K562 (cell line): ENCODE data around the gene FAM50A. TPM values are rescaled to one million over a fixed set of nuclear protein-coding genes. Genes with fewer than 3 reads are reported as not detected.

Experiments
- ADNP ChIP-seq: fragments of 200-800 bp; sonication (Bioruptor generic); IDR thresholded peaks from 2 replicates; pipeline ENCODE4 v1.6.1; 2016; ENCODE audit warnings: missing genetic modification characterization, missing compliant biosample characterization
- ELF4 ChIP-seq: fragments of 450-650 bp; formaldehyde crosslinking; IDR thresholded peaks from 2 replicates; pipeline ENCODE4 v1.4.0; 2022; ENCODE audit warnings: missing genetic modification characterization
- FUS ChIP-seq: fragments of 200-400 bp; formaldehyde crosslinking; optimal IDR thresholded peaks from 2 replicates; pipeline ENCODE3; 2017; ENCODE audit warnings: low read depth, low read length
- MXD1 ChIP-seq: fragments of 250-450 bp; sonication (Bioruptor Pico); IDR thresholded peaks from 2 replicates; pipeline ENCODE4 v1.8.0; 2021; ENCODE audit warnings: borderline replicate concordance, mild to moderate bottlenecking, moderate library complexity; ENCODE audit not compliant: poor library complexity, severe bottlenecking
- TRIM28 ChIP-seq: fragments of 450-650 bp; IDR thresholded peaks from 2 replicates; pipeline ENCODE4 v1.6.1; 2017
- ZBTB40 ChIP-seq, 2 experiments: fragments of 450-650 bp in 1 of 2; sonication (generic) in 1 of 2; formaldehyde crosslinking in 1 of 2; IDR thresholded peaks; 2 replicates each; pipeline versions ENCODE4 v1.7.1 to v1.9.0; 2016 to 2022; ENCODE audit warnings: inconsistent platforms in 1 of 2, mild to moderate bottlenecking in 1 of 2, missing genetic modification reagents in 1 of 2
- ZFX ChIP-seq: sonication (generic); formaldehyde crosslinking; IDR thresholded peaks from 2 replicates; pipeline ENCODE4 v1.8.0; 2022; ENCODE audit warnings: mild to moderate bottlenecking, missing genetic modification reagents, moderate library complexity
- ZNF407 ChIP-seq: fragments of 450-650 bp; IDR thresholded peaks from 2 replicates; pipeline ENCODE4 v1.6.1; 2016; ENCODE audit warnings: low read depth
- ZNF57 ChIP-seq: fragments of 450-650 bp; formaldehyde crosslinking; IDR thresholded peaks from 2 replicates; pipeline ENCODE4 v1.4.0; 2020; ENCODE audit warnings: mild to moderate bottlenecking, moderate library complexity
- polyA plus RNA-seq, 8 experiments: library from polyadenylated mRNA; depleted of rRNA in 4 of 8; stranded (reverse) in 5 of 8; unstranded in 3 of 8; fragments of >200 nt; fragmentation: Nextera tagmentation in 2 of 8; fragmentation: Illumina TruSeq in 1 of 8; extraction: Ambion mirVana in 2 of 8; extraction: Trizol in 1 of 8; gene quantifications; 2 replicates each; pipeline versions ENCODE4 v1.2.1 to v1.2.3, GENCODE V29; 2011 to 2014; ENCODE audit warnings: inconsistent platforms in 1 of 8, missing spikeins in 1 of 8
- total RNA-seq, 7 experiments: library from RNA; depleted of rRNA in 6 of 7; stranded (reverse); fragments of >200 nt in 6 of 7; fragmentation: Illumina TruSeq in 2 of 7; extraction: Trizol in 2 of 7; gene quantifications; 2 replicates each; pipeline versions ENCODE4 v1.2.1 to v1.2.3, GENCODE V29; 2011 to 2021; ENCODE audit warnings: low replicate concordance in 1 of 7

The FAM50A gene
- total and polyA plus RNA-seq, 9 of the 15 experiments (the other 6 are each of a cell fraction or from before 2014, with no cell fraction given) = 4.4 to 114 (median 67.3) TPM

GRCh38 chrX:154436983-154437752 lies 6.8 kb upstream of the FAM50A start, which contains the start of gene GDI1 (continued):
- TF ChIP-seq ZBTB40 (IDR thresholded peaks at IDR 0.05) (no peak), ZBTB40 (CRISPR knock-in tag; IDR thresholded peaks at IDR 0.05) (no peak), MXD1 (CRISPR knock-in tag) (no peak), ZFX (no peak), ELF4 (CRISPR knock-in tag) (no peak), ZNF57 (CRISPR knock-in tag) (no peak), ZNF407 (no peak), ADNP (tag) (no peak), FUS (no peak), TRIM28 (no peak)
